Stimulated activated CD8-positive, alpha-beta memory T cell treated with anti-CD3 and anti-CD28 coated beads, Interleukin-7, amount 100 ng/mL, for 48 hours (primary cell): ENCODE results near the gene POLR2M.

Experiments used
- DNase-seq, 2 donors: peaks; one replicate each; pipeline ENCODE4 v3.0.0-alpha.2; 2020; ENCODE audit warnings: low read depth in 1 of 2; ENCODE audit errors: extremely low read depth in 1 of 2

The POLR2M gene

GRCh38 chr15:57736591-57736990 lies 30.1 kb downstream of the POLR2M start:
- DNase-seq: no peak

GRCh38 chr15:57738734-57739237 lies 32.3 kb downstream of the POLR2M start:
- DNase-seq: no peak

- DNase-seq: no peak
Observed at GRCh38 chr15:57740048-57740447, 33.5 kb downstream of the POLR2M start.

GRCh38 chr15:57741089-57741488 lies 34.6 kb downstream of the POLR2M start:
- DNase-seq: no peak

GRCh38 chr15:57743424-57743823 lies 36.9 kb downstream of the POLR2M start:
- no peak for DNase-seq

- no peak for DNase-seq
Observed at GRCh38 chr15:57746786-57747185, 40.3 kb downstream of the POLR2M start.

- DNase-seq: no peak
Observed at GRCh38 chr15:57747206-57747896, 40.8 kb downstream of the POLR2M start.

GRCh38 chr15:57751177-57751800 lies 44.8 kb downstream of the POLR2M start:
- DNase-seq: no peak

- no peak for DNase-seq
Observed at GRCh38 chr15:57752436-57752835, 45.9 kb downstream of the POLR2M start.

GRCh38 chr15:57752840-57753239 lies 46.3 kb downstream of the POLR2M start:
- no peak for DNase-seq

- no peak for DNase-seq
Observed at GRCh38 chr15:57756466-57756865, 50.0 kb downstream of the POLR2M start.

- no peak for DNase-seq
Observed at GRCh38 chr15:57758560-57758959, 52.0 kb downstream of the POLR2M start.

GRCh38 chr15:57761562-57761961 lies 55.0 kb downstream of the POLR2M start:
- no peak for DNase-seq

- DNase-seq: no peak
Observed at GRCh38 chr15:57762302-57762701, 55.8 kb downstream of the POLR2M start.

- no peak for DNase-seq
Observed at GRCh38 chr15:57763176-57763964, 56.9 kb downstream of the POLR2M start.
